Adrenal gland (tissue), 5 donors: Measurements from ENCODE around the gene CLIC4.

Experiments used
- POLR2A ChIP-seq, 2 donors: fragments of 450-650 bp; IDR thresholded peaks; one replicate each; pipeline ENCODE4 v1.6.1; 2017; ENCODE audit warnings: antibody characterized with exemption in 2 of 2, mild to moderate bottlenecking in 2 of 2, moderate library complexity in 1 of 2
- TF ChIP-seq, protein P1 (sequence below), 6 experiments: fragments of 450-650 bp in 4 of 6; fragments of 200-600 bp in 2 of 6; sonication (generic) in 1 of 6; IDR thresholded peaks; 1 replicate in 5 of 6; 2 replicates in 1 of 6; pipeline versions ENCODE4 v1.5.1 to v1.8.0; 2016 to 2021; ENCODE audit warnings: antibody characterized with exemption in 6 of 6, mild to moderate bottlenecking in 2 of 6, moderate library complexity in 1 of 6
- donor health status: DM: no; HTN: no; CAD: no.

DNA sequence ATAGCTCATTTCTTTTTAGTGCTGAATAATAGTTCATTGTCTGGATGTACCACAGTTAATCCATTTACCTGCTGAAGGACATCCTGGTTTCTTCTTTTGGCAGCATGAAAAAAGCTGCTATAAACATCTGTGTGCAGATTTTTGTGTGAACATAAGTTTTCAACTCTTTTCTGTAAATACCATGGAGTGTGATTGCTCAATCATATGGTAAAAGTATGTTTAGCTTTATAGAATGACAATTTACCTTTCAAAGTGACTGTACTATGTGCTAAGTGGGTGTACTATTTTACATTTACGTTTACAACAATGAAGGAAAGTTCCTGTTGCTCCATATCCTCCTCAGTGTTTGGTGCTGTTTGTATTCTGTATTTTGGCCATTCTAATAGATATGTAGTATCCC, 135.8 kb downstream of the CLIC4 start:
- TF ChIP-seq, protein P1, sequence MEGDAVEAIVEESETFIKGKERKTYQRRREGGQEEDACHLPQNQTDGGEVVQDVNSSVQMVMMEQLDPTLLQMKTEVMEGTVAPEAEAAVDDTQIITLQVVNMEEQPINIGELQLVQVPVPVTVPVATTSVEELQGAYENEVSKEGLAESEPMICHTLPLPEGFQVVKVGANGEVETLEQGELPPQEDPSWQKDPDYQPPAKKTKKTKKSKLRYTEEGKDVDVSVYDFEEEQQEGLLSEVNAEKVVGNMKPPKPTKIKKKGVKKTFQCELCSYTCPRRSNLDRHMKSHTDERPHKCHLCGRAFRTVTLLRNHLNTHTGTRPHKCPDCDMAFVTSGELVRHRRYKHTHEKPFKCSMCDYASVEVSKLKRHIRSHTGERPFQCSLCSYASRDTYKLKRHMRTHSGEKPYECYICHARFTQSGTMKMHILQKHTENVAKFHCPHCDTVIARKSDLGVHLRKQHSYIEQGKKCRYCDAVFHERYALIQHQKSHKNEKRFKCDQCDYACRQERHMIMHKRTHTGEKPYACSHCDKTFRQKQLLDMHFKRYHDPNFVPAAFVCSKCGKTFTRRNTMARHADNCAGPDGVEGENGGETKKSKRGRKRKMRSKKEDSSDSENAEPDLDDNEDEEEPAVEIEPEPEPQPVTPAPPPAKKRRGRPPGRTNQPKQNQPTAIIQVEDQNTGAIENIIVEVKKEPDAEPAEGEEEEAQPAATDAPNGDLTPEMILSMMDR (IDR thresholded peaks at IDR 0.05): no peak
- TF ChIP-seq POLR2A (IDR thresholded peaks at IDR 0.05): no peak
